Measurements from ENCODE around the gene KIFAP3. TPM values are rescaled to one million over a fixed set of nuclear protein-coding genes. Genes with fewer than 3 reads are reported as not detected.

The KIFAP3 gene
- polyA plus RNA-seq, 3 donors: 2.1 to 4.7 (median 2.2) TPM

GRCh38 chr1:169933984-169934725 is 140.3 kb downstream of the KIFAP3 start:
- no peak overlapping the region for H3K4me3 ChIP-seq (replicated peaks in 1 of 3; ENCODE audit: low read depth in 2 of 3, low read length in 3 of 3)
- H3K4me1 ChIP-seq (ENCODE audit: control insufficient read depth in 1 of 2, insufficient read depth in 2 of 2, low read length in 2 of 2): no peaks in the 10 kb centered on the region
- no peak overlapping the region for H2AFZ ChIP-seq (ENCODE audit: insufficient read depth, low read depth, low read length, poor library complexity, severe bottlenecking)
- no peak overlapping the region for H3K9ac ChIP-seq (ENCODE audit: insufficient read depth, low read length, poor library complexity, severe bottlenecking)
- no peak overlapping the region for H3K27ac ChIP-seq (ENCODE audit: low read depth in 1 of 2, low read length in 2 of 2)
- H4K20me1 ChIP-seq (ENCODE audit: insufficient read depth, low read length): no peaks in the 10 kb centered on the region
- Mint-ChIP-seq H3K27me3 (ENCODE audit: low read depth in 3 of 3) (no peaks in the 10 kb centered on the region), H3K9me3 (no peaks in the 10 kb centered on the region), H3K4me3 (no peak overlapping the region), H3K27ac (no peak overlapping the region), H3K36me3 (no peaks in the 10 kb centered on the region), H3K4me1 (no peaks in the 10 kb centered on the region)
- DNase-seq: no peak
- H3K9me3 ChIP-seq (replicated peaks in 1 of 2; ENCODE audit: control insufficient read depth in 1 of 2, insufficient read depth in 1 of 2, low read length in 2 of 2): no peaks in the 10 kb centered on the region
- intact Hi-C loops (cut with micrococcal nuclease): no loop called here
- H3K27me3 ChIP-seq (ENCODE audit: control insufficient read depth in 2 of 2, insufficient read depth in 2 of 2, low read length in 2 of 2): no peaks in the 10 kb centered on the region
- no peak overlapping the region for H3K4me2 ChIP-seq (replicated peaks; ENCODE audit: extremely low read depth, low read length, poor library complexity, severe bottlenecking)
- WGBS (ENCODE audit: insufficient coverage): no CpG with 5 or more reads among the region's 7 CpGs
- H3K36me3 ChIP-seq (replicated peaks in 1 of 2; ENCODE audit: control insufficient read depth in 1 of 2, insufficient read depth in 2 of 2, low read length in 2 of 2): no peaks in the 10 kb centered on the region
- H3K79me2 ChIP-seq (ENCODE audit: insufficient read depth, low read length): no peaks in the 10 kb centered on the region
- no peak for TF ChIP-seq CTCF (IDR thresholded peaks at IDR 0.05)

- H3K27ac Mint-ChIP-seq: no peak overlapping the region
- WGBS (ENCODE audit: insufficient coverage): no CpG with 5 or more reads among the region's 1 CpG
Measured at GRCh38 chr1:169931795-169932231, 142.7 kb downstream of the KIFAP3 start.

More at GRCh38 chr1:169931795-169932231, 142.7 kb downstream of the KIFAP3 start:
- H3K9me3 Mint-ChIP-seq: no peaks in the 10 kb centered on the region
- Histone ChIP-seq H3K9ac (ENCODE audit: insufficient read depth, low read length, poor library complexity, severe bottlenecking) (no peak overlapping the region), H4K20me1 (ENCODE audit: insufficient read depth, low read length) (no peaks in the 10 kb centered on the region), H3K9me3 (replicated peaks in 1 of 2; ENCODE audit: control insufficient read depth in 1 of 2, insufficient read depth in 1 of 2, low read length in 2 of 2) (no peaks in the 10 kb centered on the region), H3K4me1 (ENCODE audit: control insufficient read depth in 1 of 2, insufficient read depth in 2 of 2, low read length in 2 of 2) (no peaks in the 10 kb centered on the region), H3K27me3 (ENCODE audit: control insufficient read depth in 2 of 2, insufficient read depth in 2 of 2, low read length in 2 of 2) (no peaks in the 10 kb centered on the region), H2AFZ (ENCODE audit: insufficient read depth, low read depth, low read length, poor library complexity, severe bottlenecking) (no peak overlapping the region), H3K4me3 (replicated peaks in 1 of 3; ENCODE audit: low read depth in 2 of 3, low read length in 3 of 3) (no peak overlapping the region), H3K36me3 (replicated peaks in 1 of 2; ENCODE audit: control insufficient read depth in 1 of 2, insufficient read depth in 2 of 2, low read length in 2 of 2) (no peaks in the 10 kb centered on the region), H3K4me2 (replicated peaks; ENCODE audit: extremely low read depth, low read length, poor library complexity, severe bottlenecking) (no peak overlapping the region), H3K27ac (ENCODE audit: low read depth in 1 of 2, low read length in 2 of 2) (no peak overlapping the region), H3K79me2 (ENCODE audit: insufficient read depth, low read length) (no peaks in the 10 kb centered on the region)
- no peak for TF ChIP-seq CTCF (IDR thresholded peaks at IDR 0.05)
- H3K4me1 Mint-ChIP-seq: no peaks in the 10 kb centered on the region
- intact Hi-C loops (cut with micrococcal nuclease): no loop called here
- no peak overlapping the region for H3K4me3 Mint-ChIP-seq
- DNase-seq: no peak
- H3K36me3 Mint-ChIP-seq: no peaks in the 10 kb centered on the region
- H3K27me3 Mint-ChIP-seq (ENCODE audit: low read depth in 3 of 3): no peaks in the 10 kb centered on the region
